ENCODE results near the gene TPTE2. TPM values are rescaled to one million over a fixed set of nuclear protein-coding genes. Genes with fewer than 3 reads are reported as not detected.
A peak's percentile ranks its signal among the peaks of the same experiment; 100 is the strongest.
"Not testable (repeated sequence)": the region's sequence is repeated elsewhere in the genome, so short reads cannot be mapped to it uniquely, and the experiment has no call there.

The TPTE2 gene
- total RNA-seq, 6 experiments from 2014 or later, result not detected

DNA sequence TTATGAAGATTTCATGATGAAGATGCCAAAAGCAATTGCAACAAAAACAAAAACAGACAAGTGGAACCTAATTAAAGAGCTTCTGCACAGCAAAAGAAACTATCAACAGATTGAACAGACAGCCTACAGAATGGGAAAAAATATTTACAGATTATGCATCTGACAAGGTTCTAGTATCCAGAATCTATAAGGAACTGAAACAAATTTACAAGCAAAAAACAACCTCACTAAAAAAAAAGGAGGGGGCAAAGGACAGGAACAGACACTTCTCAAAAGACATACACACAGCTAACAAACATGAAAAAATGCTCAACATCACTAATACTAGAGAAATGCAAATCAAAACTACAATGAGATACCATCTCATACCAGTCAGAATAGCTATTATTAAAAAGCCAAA lies 35.7 kb downstream of the TPTE2 start:
- intact Hi-C loops (cut with DNase I); H3K36me3 ChIP-seq: not testable (repeated sequence)

DNA sequence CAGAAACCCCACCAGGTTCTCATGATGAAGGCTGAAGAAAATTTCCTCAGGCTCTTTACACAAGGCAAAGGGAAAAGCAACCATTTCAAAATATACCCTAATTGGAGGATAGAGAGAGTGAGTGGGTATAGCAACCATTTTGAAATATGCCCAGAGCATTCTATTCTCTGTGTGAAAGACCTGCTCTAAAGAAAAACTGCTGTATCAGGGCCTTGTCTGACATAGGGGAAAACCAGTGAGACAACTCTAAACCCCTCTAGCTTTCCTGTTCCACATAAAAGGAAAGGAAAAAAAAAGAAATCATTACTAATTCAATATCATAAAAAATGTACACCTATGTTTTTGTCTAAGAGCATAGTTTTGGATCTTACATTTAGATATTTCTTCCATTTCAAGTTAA lies 42.3 kb downstream of the TPTE2 start:
- DNase-seq, result no peak

More for the DNA sequence above, 35.7 kb downstream of the TPTE2 start:
- not testable (repeated sequence) for DNase-seq, H3K4me1 ChIP-seq, H3K27ac ChIP-seq, ATAC-seq, H3K4me3 ChIP-seq, H3K9me3 ChIP-seq, H3K27me3 ChIP-seq

DNA sequence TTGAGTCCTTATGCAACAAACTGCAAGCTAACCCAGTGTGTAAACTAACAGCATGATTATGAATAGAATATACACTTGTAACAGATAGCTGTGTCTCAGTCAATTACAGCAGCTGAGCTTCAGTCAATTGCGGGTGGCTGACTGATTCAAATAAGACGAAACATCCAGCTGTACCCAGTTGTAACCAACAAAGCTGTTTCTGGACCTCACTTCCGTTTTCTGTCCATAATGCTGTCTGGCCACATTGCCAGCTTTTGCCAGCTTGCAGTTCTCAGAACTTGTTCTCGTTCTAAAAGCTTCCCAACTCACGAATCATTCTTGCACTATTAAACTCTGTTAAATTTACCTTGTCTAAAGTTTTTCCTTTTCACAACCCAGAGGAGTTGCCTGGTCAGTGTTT lies 53.7 kb downstream of the TPTE2 start:
- H3K9me3 ChIP-seq; ATAC-seq; H3K4me1 ChIP-seq; H3K36me3 ChIP-seq; intact Hi-C loops (cut with DNase I); H3K4me3 ChIP-seq; DNase-seq; H3K27me3 ChIP-seq; H3K27ac ChIP-seq: not testable (repeated sequence)
- WGBS (ENCODE audit: insufficient coverage, low coverage, low lambda C conversion rate, missing lambda C conversion rate), result 30% methylated on average over 4 of the region's 5 CpGs

More for the DNA sequence above, 42.3 kb downstream of the TPTE2 start:
- Histone ChIP-seq H3K4me3 (no peak overlapping the region), H3K27me3 (no peaks in the 10 kb centered on the region), H3K27ac (no peak overlapping the region), H3K9me3 (no peaks in the 10 kb centered on the region), H3K4me1 (no peaks in the 10 kb centered on the region), H3K36me3 (no peaks in the 10 kb centered on the region)
- ATAC-seq, result no peak
- TF ChIP-seq, protein P1, sequence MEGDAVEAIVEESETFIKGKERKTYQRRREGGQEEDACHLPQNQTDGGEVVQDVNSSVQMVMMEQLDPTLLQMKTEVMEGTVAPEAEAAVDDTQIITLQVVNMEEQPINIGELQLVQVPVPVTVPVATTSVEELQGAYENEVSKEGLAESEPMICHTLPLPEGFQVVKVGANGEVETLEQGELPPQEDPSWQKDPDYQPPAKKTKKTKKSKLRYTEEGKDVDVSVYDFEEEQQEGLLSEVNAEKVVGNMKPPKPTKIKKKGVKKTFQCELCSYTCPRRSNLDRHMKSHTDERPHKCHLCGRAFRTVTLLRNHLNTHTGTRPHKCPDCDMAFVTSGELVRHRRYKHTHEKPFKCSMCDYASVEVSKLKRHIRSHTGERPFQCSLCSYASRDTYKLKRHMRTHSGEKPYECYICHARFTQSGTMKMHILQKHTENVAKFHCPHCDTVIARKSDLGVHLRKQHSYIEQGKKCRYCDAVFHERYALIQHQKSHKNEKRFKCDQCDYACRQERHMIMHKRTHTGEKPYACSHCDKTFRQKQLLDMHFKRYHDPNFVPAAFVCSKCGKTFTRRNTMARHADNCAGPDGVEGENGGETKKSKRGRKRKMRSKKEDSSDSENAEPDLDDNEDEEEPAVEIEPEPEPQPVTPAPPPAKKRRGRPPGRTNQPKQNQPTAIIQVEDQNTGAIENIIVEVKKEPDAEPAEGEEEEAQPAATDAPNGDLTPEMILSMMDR (IDR thresholded peaks at IDR 0.05), result no peak
- TF ChIP-seq POLR2A (IDR thresholded peaks at IDR 0.05), result no peak
- intact Hi-C loops (cut with DNase I), result no loop called here

DNA sequence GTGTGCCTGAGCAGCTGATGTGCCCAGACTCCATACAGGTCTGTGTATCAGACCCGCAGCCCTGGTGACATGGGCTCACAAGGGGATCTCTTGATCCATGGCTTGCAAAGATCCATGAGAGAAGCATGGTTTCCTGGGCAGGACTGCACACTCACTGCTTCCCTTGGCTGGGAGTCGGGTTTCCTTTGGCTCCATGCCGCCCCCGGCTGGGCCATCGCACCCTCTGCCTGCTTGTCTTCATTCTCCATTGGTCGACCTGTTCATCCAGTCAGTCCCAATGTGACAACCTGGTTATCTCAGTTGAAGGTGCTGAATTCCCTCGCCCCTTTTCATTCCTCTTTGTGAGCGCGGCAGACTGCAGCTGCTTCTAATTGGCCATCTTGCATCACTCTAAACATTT lies 101.2 kb downstream of the TPTE2 start:
- DNase-seq; H3K36me3 ChIP-seq; H3K27ac ChIP-seq; ATAC-seq; intact Hi-C loops (cut with DNase I); H3K4me1 ChIP-seq; H3K4me3 ChIP-seq; H3K9me3 ChIP-seq; H3K27me3 ChIP-seq: not testable (repeated sequence)
- WGBS (ENCODE audit: insufficient coverage, low coverage, low lambda C conversion rate, missing lambda C conversion rate), result 47% methylated on average over 5 of the region's 9 CpGs

DNA sequence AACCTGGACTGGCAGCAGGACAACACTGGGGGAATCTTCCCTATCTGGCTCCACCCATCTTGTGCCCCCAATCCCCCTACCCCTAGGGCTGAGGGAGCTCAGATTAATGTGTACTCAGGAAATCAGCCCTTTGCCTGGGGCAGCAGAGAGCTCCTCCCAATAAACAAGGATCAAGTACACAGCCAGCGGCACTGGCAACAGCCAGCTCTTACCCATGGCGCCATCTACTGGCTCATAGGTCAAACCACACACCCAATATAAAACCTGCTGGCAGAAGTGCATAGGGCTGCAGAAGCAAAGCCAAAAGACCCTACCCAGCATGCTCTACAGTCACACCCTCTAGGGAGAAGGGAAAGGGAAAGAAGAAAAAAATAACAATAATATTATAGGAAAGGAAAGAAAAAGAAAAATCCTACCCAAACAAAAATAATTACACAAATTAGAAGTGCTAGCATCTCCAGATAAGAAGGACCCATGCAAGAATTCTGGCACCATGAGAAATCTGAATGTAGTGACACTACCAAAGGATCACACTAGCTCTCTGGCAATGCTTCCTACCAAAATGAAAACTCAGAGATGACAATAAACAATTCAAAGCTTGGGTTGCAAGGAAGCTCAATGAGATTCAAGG lies 122.2 kb downstream of the TPTE2 start:
- H3K27me3 ChIP-seq; H3K4me3 ChIP-seq; H3K4me1 ChIP-seq; H3K36me3 ChIP-seq; H3K9me3 ChIP-seq; intact Hi-C loops (cut with DNase I); H3K27ac ChIP-seq: not testable (repeated sequence)
- ATAC-seq, result peak in 3 of 4 donors; percentile 39 to 47 (median 44)
- 0% methylated on average over 2 of the region's 2 CpGs for WGBS (ENCODE audit: insufficient coverage, low coverage, low lambda C conversion rate, missing lambda C conversion rate)
- DNase-seq, result peak; percentile 44 to 60 (median 54)
- TF ChIP-seq, protein P1 (IDR thresholded peaks at IDR 0.05), result peak; percentile 33 to 46 (median 40)

DNA sequence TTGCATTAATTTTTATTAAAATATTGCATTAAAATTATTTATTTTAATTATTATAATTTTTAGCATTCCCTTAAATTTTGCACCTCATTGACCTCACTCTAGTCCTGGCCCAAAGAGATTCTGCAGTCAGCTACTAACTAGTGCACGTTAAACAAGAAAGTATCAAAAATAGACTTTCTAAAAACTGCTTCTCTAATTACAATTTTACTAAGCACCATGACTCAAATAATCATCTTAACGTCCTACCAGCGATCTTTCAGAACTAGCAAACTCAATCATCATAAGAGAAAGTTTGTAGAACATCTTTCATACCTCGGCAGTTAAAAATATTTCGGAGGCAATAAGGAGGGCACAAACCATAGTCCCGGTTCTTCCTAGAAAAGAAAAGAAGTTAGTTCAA lies 123.6 kb downstream of the TPTE2 start:
- ATAC-seq; H3K4me1 ChIP-seq; H3K36me3 ChIP-seq; H3K9me3 ChIP-seq; DNase-seq; H3K27me3 ChIP-seq; intact Hi-C loops (cut with DNase I); H3K4me3 ChIP-seq; H3K27ac ChIP-seq: not testable (repeated sequence)
- 58% methylated on average over 6 of the region's 6 CpGs for WGBS (ENCODE audit: insufficient coverage, low coverage, low lambda C conversion rate, missing lambda C conversion rate)

DNA sequence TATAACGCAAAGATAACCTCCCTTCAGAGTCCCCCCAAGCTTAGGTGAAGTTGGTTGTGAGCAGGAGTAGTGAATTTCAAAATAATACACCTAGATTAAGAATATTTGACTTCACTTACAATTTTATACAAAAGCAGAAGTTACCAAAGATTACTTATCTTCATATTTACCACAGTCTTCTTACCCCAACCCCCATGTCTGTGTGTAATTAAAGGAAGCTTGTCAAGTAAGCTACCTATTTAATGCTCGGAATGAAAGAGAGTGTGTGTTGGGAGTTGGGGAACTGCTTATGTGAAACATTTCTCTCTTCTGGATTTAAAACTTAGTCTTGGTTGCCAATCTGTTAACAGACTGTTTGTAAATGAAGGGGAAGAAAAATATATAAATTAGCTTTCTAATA lies 139.1 kb downstream of the TPTE2 start:
- WGBS (ENCODE audit: insufficient coverage, low coverage, low lambda C conversion rate, missing lambda C conversion rate), result 40% methylated on average over 2 of the region's 2 CpGs
- DNase-seq; intact Hi-C loops (cut with DNase I); ATAC-seq; H3K27me3 ChIP-seq; H3K36me3 ChIP-seq; H3K27ac ChIP-seq; H3K9me3 ChIP-seq; H3K4me3 ChIP-seq; H3K4me1 ChIP-seq: not testable (repeated sequence)

DNA sequence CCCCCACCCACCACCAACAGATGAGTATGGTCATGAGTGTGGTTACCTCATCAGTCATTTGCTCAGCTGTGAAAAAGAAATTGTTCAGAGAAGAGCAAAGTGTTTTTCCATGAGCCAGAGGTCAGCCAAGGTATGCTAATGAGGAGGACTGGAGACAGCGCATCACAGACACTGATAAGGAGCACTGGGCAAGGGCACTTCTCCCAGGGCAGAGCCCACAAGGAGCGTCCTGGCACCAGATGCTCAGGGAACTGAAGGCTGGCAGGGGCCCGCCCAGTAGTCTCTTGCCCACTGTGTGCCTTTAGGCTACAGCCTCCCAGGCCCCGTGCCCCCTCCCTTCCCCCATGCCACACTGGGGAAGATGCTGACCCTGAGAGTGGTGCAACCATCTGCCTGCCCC lies 148.8 kb downstream of the TPTE2 start:
- intact Hi-C loops (cut with DNase I), result not testable (repeated sequence)
- 33% methylated on average over 1 of the region's 4 CpGs for WGBS (ENCODE audit: insufficient coverage, low coverage, low lambda C conversion rate, missing lambda C conversion rate)

DNA sequence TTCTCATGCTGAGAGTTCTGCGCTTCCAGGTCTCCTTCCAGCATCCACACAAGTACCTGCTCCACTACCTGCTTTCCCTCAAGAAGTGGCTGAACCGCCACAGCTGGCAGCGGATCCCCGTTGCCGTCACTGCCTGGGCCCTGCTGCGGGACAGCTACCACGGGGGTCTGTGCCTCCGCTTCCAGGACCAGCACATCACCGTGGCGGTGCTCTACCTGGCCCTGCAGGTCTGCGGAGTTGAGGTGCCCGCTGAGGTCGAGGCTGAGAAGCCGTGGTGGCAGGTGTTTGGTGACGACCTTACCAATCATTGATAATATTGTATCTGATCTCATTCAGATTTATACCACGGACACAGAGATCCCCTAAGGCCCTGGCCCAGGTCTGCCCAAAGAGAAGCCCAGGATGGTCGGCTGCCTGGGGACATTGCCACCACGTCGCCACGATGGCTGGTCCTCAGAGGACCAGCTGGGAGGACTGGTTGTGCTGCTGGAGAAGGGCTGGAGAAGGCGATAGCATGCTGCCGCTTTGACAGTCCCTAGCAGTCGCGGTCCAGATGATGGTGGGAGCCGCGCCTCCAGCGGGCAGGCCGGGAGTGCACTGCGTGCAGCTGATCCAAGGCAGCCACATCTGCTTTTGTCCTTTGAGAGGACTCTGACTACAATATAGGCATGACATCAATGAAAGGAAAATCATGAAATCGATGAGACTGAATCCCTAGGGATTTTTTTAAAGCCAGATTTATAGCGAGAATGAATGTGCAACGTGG lies 178.4 kb downstream of the TPTE2 start:
- H3K4me3 ChIP-seq; H3K27me3 ChIP-seq; H3K9me3 ChIP-seq; DNase-seq; intact Hi-C loops (cut with DNase I); H3K36me3 ChIP-seq; H3K27ac ChIP-seq; H3K4me1 ChIP-seq; ATAC-seq: not testable (repeated sequence)
- WGBS (ENCODE audit: insufficient coverage, low coverage, low lambda C conversion rate, missing lambda C conversion rate), result 80% methylated on average over 24 of the region's 32 CpGs

More for the DNA sequence above, 148.8 kb downstream of the TPTE2 start:
- not testable (repeated sequence) for ATAC-seq, H3K9me3 ChIP-seq, H3K27me3 ChIP-seq, H3K27ac ChIP-seq, DNase-seq, H3K4me3 ChIP-seq, H3K4me1 ChIP-seq, H3K36me3 ChIP-seq

Measured in right lobe of liver (tissue), 6 donors.